SU-DHL-6 (cell line): Measurements from ENCODE around the gene MTA3.

ENCODE experiments used
- CTCF ChIP-seq: fragments of 200-600 bp; sonication (generic); IDR thresholded peaks from one replicate; pipeline ENCODE4 v1.5.1; 2017; ENCODE audit warnings: antibody characterized with exemption, mild to moderate bottlenecking, low read length, moderate library complexity; ENCODE audit not compliant: insufficient read depth, poor library complexity, severe bottlenecking
- EZH2phosphoT487 ChIP-seq: fragments of 200-600 bp; sonication (generic), shearing (Covaris generic); conservative IDR thresholded peaks from 2 replicates; pipeline ENCODE4 v1.6.1; 2018; ENCODE audit warnings: mild to moderate bottlenecking, antibody characterized with exemption, low read length, moderate library complexity, mixed read lengths

- TF ChIP-seq CTCF (no peak), EZH2phosphoT487 (no peak)
These were observed 186.9 kb downstream of the MTA3 start for GRCh38 chr2:42755191-42755880.
